Measurements from ENCODE around the gene PRRG4. TPM values are rescaled to one million over a fixed set of nuclear protein-coding genes. Genes with fewer than 3 reads are reported as not detected.

PRRG4 gene
- total and polyA plus RNA-seq, 2 donors from 2014 or later, result 6.4 to 18.4 TPM

GRCh38 chr11:32874132-32874531 lies 44.4 kb downstream of the PRRG4 start:
- TF ChIP-seq, protein P1, sequence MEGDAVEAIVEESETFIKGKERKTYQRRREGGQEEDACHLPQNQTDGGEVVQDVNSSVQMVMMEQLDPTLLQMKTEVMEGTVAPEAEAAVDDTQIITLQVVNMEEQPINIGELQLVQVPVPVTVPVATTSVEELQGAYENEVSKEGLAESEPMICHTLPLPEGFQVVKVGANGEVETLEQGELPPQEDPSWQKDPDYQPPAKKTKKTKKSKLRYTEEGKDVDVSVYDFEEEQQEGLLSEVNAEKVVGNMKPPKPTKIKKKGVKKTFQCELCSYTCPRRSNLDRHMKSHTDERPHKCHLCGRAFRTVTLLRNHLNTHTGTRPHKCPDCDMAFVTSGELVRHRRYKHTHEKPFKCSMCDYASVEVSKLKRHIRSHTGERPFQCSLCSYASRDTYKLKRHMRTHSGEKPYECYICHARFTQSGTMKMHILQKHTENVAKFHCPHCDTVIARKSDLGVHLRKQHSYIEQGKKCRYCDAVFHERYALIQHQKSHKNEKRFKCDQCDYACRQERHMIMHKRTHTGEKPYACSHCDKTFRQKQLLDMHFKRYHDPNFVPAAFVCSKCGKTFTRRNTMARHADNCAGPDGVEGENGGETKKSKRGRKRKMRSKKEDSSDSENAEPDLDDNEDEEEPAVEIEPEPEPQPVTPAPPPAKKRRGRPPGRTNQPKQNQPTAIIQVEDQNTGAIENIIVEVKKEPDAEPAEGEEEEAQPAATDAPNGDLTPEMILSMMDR (IDR thresholded peaks at IDR 0.05; ENCODE audit: borderline replicate concordance, extremely low read depth, insufficient read depth), result no peak
- H3K27ac ChIP-seq (ENCODE audit: low read depth in 2 of 2, low read length in 2 of 2), result no peak overlapping the region
- H3K27me3 ChIP-seq (ENCODE audit: control insufficient read depth, insufficient read depth, low read length), result no peaks in the 10 kb centered on the region
- no peaks in the 10 kb centered on the region for H3K36me3 ChIP-seq (ENCODE audit: control insufficient read depth in 2 of 3, insufficient read depth in 3 of 3, low read length in 3 of 3)
- no peak overlapping the region for H3K4me3 ChIP-seq (ENCODE audit: low read length in 3 of 3)
- no peaks in the 10 kb centered on the region for H3K9me3 ChIP-seq (ENCODE audit: control insufficient read depth in 2 of 3, insufficient read depth in 1 of 3, low read length in 3 of 3)
- DNase-seq (no peak), FAIRE-seq (no peak)
- no peaks in the 10 kb centered on the region for H3K4me1 ChIP-seq (ENCODE audit: control insufficient read depth in 2 of 3, insufficient read depth in 2 of 3, low read depth in 1 of 3, low read length in 3 of 3)
- no peak overlapping the region for H3K9ac ChIP-seq (ENCODE audit: low read length in 3 of 3)
- intact Hi-C loops (cut with DNase I), result no loop called here

DNA sequence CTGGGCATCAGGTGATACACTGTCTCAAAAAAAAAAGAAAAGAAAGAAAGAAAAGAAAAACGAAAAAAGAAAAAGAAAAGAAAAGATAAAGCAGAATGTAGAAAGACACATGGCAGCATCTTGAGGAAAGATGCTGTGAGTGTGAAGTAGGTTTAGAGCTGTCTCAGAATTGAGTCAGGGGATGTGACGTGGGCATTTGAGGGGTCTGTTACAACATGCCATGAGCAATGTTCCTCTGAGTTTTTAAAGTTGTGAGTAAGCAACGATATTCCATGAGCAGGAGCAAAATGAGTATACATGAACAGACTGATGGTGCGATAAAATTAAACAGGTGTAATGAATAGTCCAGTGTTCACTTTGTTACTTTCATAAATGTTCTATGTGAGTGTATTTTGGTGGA lies 51.6 kb downstream of the PRRG4 start:
- TF ChIP-seq, protein P1 (IDR thresholded peaks at IDR 0.05; ENCODE audit: borderline replicate concordance, extremely low read depth, insufficient read depth), result no peak
- FAIRE-seq (no peak), DNase-seq (no peak)
- H3K4me1 ChIP-seq (ENCODE audit: control insufficient read depth in 2 of 3, insufficient read depth in 2 of 3, low read depth in 1 of 3, low read length in 3 of 3), result no peaks in the 10 kb centered on the region
- intact Hi-C loops (cut with DNase I), result no loop called here
- H3K27me3 ChIP-seq (ENCODE audit: control insufficient read depth, insufficient read depth, low read length), result no peaks in the 10 kb centered on the region
- no peaks in the 10 kb centered on the region for H3K9me3 ChIP-seq (ENCODE audit: control insufficient read depth in 2 of 3, insufficient read depth in 1 of 3, low read length in 3 of 3)
- no peak overlapping the region for H3K27ac ChIP-seq (ENCODE audit: low read depth in 2 of 2, low read length in 2 of 2)
- H3K9ac ChIP-seq (ENCODE audit: low read length in 3 of 3), result no peak overlapping the region
- H3K36me3 ChIP-seq (ENCODE audit: control insufficient read depth in 2 of 3, insufficient read depth in 3 of 3, low read length in 3 of 3), result no peaks in the 10 kb centered on the region
- no peak overlapping the region for H3K4me3 ChIP-seq (ENCODE audit: low read length in 3 of 3)

DNA sequence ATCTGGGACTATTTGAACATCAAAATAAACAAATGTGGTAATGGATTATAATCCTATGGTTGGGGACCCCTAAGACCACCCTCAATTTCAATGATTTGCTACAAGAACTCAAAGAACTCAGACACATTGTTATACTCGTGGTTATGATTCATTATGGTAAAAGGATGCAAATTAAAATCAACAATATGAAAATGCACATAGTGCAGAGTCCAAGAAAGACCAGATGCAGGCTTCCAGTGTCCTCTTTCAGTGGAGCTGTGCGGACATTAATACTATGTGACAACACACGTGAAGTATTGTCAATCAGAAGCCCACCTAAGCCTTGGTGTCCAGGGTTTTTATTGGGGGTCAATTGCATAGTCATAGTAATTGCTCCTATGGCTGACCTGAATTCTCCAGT lies 53.7 kb downstream of the PRRG4 start:
- intact Hi-C loops (cut with DNase I), result no loop called here
- Histone ChIP-seq H3K27me3 (ENCODE audit: control insufficient read depth, insufficient read depth, low read length) (no peaks in the 10 kb centered on the region), H3K4me3 (ENCODE audit: low read length in 3 of 3) (no peak overlapping the region), H3K4me1 (ENCODE audit: control insufficient read depth in 2 of 3, insufficient read depth in 2 of 3, low read depth in 1 of 3, low read length in 3 of 3) (no peaks in the 10 kb centered on the region), H3K9ac (ENCODE audit: low read length in 3 of 3) (no peak overlapping the region), H3K36me3 (ENCODE audit: control insufficient read depth in 2 of 3, insufficient read depth in 3 of 3, low read length in 3 of 3) (no peaks in the 10 kb centered on the region), H3K27ac (ENCODE audit: low read depth in 2 of 2, low read length in 2 of 2) (no peak overlapping the region), H3K9me3 (ENCODE audit: control insufficient read depth in 2 of 3, insufficient read depth in 1 of 3, low read length in 3 of 3) (no peaks in the 10 kb centered on the region)
- no peak for FAIRE-seq
- no peak for DNase-seq
- TF ChIP-seq, protein P1 (IDR thresholded peaks at IDR 0.05; ENCODE audit: borderline replicate concordance, extremely low read depth, insufficient read depth), result no peak

DNA sequence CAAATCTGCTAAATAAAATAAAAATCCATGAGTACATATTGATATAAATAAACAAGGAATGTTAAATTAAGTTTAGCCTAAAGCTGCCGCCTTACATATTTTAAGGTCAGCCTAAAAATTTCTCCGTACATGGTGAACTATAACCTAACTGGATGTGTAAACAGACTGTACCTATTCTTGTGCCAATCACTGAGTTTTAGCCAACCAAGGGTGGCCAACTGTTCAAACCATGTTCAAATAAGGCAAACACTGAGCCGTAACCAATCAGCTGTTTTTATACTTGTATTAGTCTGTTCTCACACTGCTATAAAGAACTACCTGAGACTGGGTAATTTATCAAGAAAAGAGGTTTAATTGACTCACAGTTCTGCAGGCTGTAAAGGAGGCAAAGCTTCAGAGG lies 54.3 kb downstream of the PRRG4 start:
- TF ChIP-seq, protein P1 (IDR thresholded peaks at IDR 0.05; ENCODE audit: borderline replicate concordance, extremely low read depth, insufficient read depth), result no peak
- FAIRE-seq (no peak), DNase-seq (no peak)
- no peaks in the 10 kb centered on the region for H3K4me1 ChIP-seq (ENCODE audit: control insufficient read depth in 2 of 3, insufficient read depth in 2 of 3, low read depth in 1 of 3, low read length in 3 of 3)
- intact Hi-C loops (cut with DNase I), result no loop called here
- no peaks in the 10 kb centered on the region for H3K36me3 ChIP-seq (ENCODE audit: control insufficient read depth in 2 of 3, insufficient read depth in 3 of 3, low read length in 3 of 3)
- no peak overlapping the region for H3K27ac ChIP-seq (ENCODE audit: low read depth in 2 of 2, low read length in 2 of 2)
- no peaks in the 10 kb centered on the region for H3K9me3 ChIP-seq (ENCODE audit: control insufficient read depth in 2 of 3, insufficient read depth in 1 of 3, low read length in 3 of 3)
- no peaks in the 10 kb centered on the region for H3K27me3 ChIP-seq (ENCODE audit: control insufficient read depth, insufficient read depth, low read length)
- H3K4me3 ChIP-seq (ENCODE audit: low read length in 3 of 3), result no peak overlapping the region
- H3K9ac ChIP-seq (ENCODE audit: low read length in 3 of 3), result no peak overlapping the region

Measured in kidney (tissue), 14 donors.